Parathyroid adenoma (tissue), 2 donors: ENCODE data around the gene FSD1L.

ENCODE experiments used
- H2AFZ ChIP-seq: fragments of 300-600 bp; sonication (generic); one replicate; pipeline ENCODE4 v1.7.0; 2017; ENCODE audit warnings: antibody characterized with exemption, mild to moderate bottlenecking
- H3K27ac ChIP-seq: fragments of 300-600 bp; sonication (generic); one replicate; pipeline ENCODE4 v1.7.0; 2017
- H3K27me3 ChIP-seq: fragments of 300-600 bp; sonication (generic); one replicate; pipeline ENCODE4 v1.7.0; 2017; ENCODE audit warnings: low read length; ENCODE audit not compliant: control insufficient read depth, insufficient read depth
- H3K36me3 ChIP-seq: fragments of 300-600 bp; sonication (generic); one replicate; pipeline ENCODE4 v1.7.0; 2017; ENCODE audit warnings: low read length; ENCODE audit not compliant: control insufficient read depth, insufficient read depth
- H3K4me1 ChIP-seq: fragments of 300-600 bp; sonication (generic); one replicate; pipeline ENCODE4 v1.7.0; 2017; ENCODE audit warnings: control low read depth
- H3K4me2 ChIP-seq: fragments of 300-600 bp; sonication (generic); one replicate; pipeline ENCODE4 v1.7.0; 2017; ENCODE audit warnings: low read length
- H3K4me3 ChIP-seq: fragments of 300-600 bp; sonication (generic); one replicate; pipeline ENCODE4 v1.7.0; 2017; ENCODE audit warnings: low read depth, low read length
- H3K79me2 ChIP-seq: fragments of 300-600 bp; sonication (generic); one replicate; pipeline ENCODE4 v1.7.0; 2017; ENCODE audit warnings: control low read depth
- H3K9ac ChIP-seq: fragments of 300-600 bp; sonication (generic); one replicate; pipeline ENCODE4 v1.7.0; 2017; ENCODE audit warnings: mild to moderate bottlenecking
- H3K9me3 ChIP-seq: fragments of 300-600 bp; sonication (generic); one replicate; pipeline ENCODE4 v1.7.0; 2017; ENCODE audit warnings: low read length; ENCODE audit not compliant: control insufficient read depth
- CTCF ChIP-seq: fragments of 300-600 bp; sonication (generic); IDR thresholded peaks from one replicate; pipeline ENCODE4 v1.7.0; 2017; ENCODE audit warnings: antibody characterized with exemption, mild to moderate bottlenecking
- donor health status: primary hyperparathyroidism.

The FSD1L gene

GRCh38 chr9:105432247-105432842 is 15.5 kb upstream of the FSD1L start:
- Histone ChIP-seq H2AFZ (no peak overlapping the region), H3K4me3 (no peak overlapping the region), H3K9me3 (no peaks in the 10 kb centered on the region), H3K79me2 (no peaks in the 10 kb centered on the region), H3K4me2 (no peak overlapping the region), H3K4me1 (no peaks in the 10 kb centered on the region), H3K27ac (no peak overlapping the region), H3K36me3 (no peaks in the 10 kb centered on the region), H3K27me3 (no peaks in the 10 kb centered on the region), H3K9ac (no peak overlapping the region)
- TF ChIP-seq CTCF = no peak

GRCh38 chr9:105435453-105435852 is 12.4 kb upstream of the FSD1L start:
- H3K27ac ChIP-seq = no peak overlapping the region
- no peaks in the 10 kb centered on the region for H3K4me1 ChIP-seq
- H3K4me2 ChIP-seq = no peak overlapping the region
- H3K79me2 ChIP-seq = no peaks in the 10 kb centered on the region
- no peak for TF ChIP-seq CTCF
- H3K27me3 ChIP-seq = no peaks in the 10 kb centered on the region
- H2AFZ ChIP-seq = no peak overlapping the region
- no peaks in the 10 kb centered on the region for H3K36me3 ChIP-seq
- H3K4me3 ChIP-seq = no peak overlapping the region
- no peaks in the 10 kb centered on the region for H3K9me3 ChIP-seq
- H3K9ac ChIP-seq = no peak overlapping the region

GRCh38 chr9:105436783-105437182 is 11.1 kb upstream of the FSD1L start:
- H3K36me3 ChIP-seq = no peaks in the 10 kb centered on the region
- no peak overlapping the region for H3K27ac ChIP-seq
- no peak overlapping the region for H3K9ac ChIP-seq
- H3K27me3 ChIP-seq = no peaks in the 10 kb centered on the region
- H3K4me1 ChIP-seq = peaks cover 8% of the 10 kb centered on the region
- no peaks in the 10 kb centered on the region for H3K79me2 ChIP-seq
- no peak overlapping the region for H3K4me3 ChIP-seq
- H3K4me2 ChIP-seq = no peak overlapping the region
- H2AFZ ChIP-seq = no peak overlapping the region
- H3K9me3 ChIP-seq = no peaks in the 10 kb centered on the region
- TF ChIP-seq CTCF = no peak

GRCh38 chr9:105437704-105438103 is 10.1 kb upstream of the FSD1L start:
- Histone ChIP-seq H3K4me2 (no peak overlapping the region), H3K4me3 (no peak overlapping the region), H3K79me2 (no peaks in the 10 kb centered on the region), H3K36me3 (no peaks in the 10 kb centered on the region), H3K27me3 (no peaks in the 10 kb centered on the region), H3K4me1 (peaks cover 11% of the 10 kb centered on the region), H3K9ac (no peak overlapping the region), H2AFZ (peak overlapping the region; percentile 13), H3K27ac (no peak overlapping the region), H3K9me3 (no peaks in the 10 kb centered on the region)
- no peak for TF ChIP-seq CTCF

- H3K4me3 ChIP-seq = no peak overlapping the region
- H3K27me3 ChIP-seq = no peaks in the 10 kb centered on the region
- TF ChIP-seq CTCF = no peak
- no peak overlapping the region for H3K9ac ChIP-seq
- H2AFZ ChIP-seq = peak overlapping the region; percentile 13
- no peaks in the 10 kb centered on the region for H3K9me3 ChIP-seq
- peaks cover 11% of the 10 kb centered on the region for H3K4me1 ChIP-seq
- H3K79me2 ChIP-seq = no peaks in the 10 kb centered on the region
- no peaks in the 10 kb centered on the region for H3K36me3 ChIP-seq
- H3K27ac ChIP-seq = no peak overlapping the region
- H3K4me2 ChIP-seq = no peak overlapping the region
Observed at GRCh38 chr9:105438141-105438806, 9.6 kb upstream of the FSD1L start.
